IPS-NIHi7 (cell line): ENCODE results near the gene FABP7.

ENCODE experiments used
- DNase-seq: peaks from one replicate; pipeline ENCODE4 v3.0.0; 2012; ENCODE audit warnings: mixed read lengths; ENCODE audit errors: extremely low spot score

FABP7 gene

DNA sequence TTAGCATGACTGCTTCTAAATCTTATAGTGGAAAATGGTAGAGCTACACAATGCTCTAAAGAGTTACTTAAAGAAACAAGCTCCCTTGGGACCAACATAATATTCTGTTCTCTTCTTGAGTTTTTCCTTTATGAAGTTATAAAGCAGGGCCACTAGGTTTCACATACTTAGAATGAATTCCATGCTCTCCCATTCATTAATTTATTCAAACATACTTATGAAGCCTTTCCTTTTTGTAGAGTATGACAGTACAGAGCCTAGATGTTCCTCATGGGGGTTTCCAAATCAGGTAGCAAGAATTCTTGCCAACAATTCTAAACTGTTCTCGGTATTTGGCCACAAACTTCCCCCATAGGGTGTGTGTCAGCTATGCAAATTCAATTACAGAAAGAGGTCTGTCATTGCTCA lies 20.6 kb upstream of the FABP7 start:
- no peak for DNase-seq

DNA sequence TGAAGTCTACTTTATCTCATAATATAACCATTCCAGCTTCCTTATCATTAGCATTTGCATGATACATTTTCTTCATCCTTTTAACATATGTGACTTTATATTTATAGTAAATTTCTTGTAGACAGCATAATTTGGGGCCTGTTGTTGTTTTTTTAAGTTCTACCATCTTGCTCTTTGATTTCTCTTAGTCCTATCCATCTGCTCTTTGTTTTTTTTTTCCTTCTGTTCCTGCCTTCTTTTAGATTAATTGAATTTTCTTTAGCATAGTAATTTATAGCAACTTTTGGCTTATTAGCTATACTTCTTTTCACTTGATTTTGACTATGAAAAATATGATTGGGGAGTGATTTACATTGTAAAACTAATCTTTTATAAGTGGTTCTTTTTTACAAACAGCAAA lies 19.2 kb upstream of the FABP7 start:
- DNase-seq: no peak

DNA sequence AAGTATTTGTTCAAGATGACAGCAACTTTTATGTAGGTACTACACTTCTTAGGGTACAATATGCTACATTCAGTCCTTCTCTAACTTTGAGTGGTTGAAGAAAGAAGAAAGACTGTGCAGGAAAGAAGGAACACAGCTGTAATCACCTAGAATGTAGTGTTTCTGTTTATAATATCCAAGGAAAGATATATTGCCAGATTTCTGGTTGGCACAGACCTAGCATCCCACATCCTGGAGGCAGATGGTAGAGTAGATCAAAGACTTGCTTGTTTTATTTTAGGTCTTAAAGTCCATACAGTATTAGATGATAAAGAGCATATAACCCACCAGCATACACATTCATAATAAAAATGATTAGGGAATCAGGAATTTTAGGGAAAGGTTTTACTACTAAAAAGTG lies 13.3 kb upstream of the FABP7 start:
- DNase-seq: no peak

DNA sequence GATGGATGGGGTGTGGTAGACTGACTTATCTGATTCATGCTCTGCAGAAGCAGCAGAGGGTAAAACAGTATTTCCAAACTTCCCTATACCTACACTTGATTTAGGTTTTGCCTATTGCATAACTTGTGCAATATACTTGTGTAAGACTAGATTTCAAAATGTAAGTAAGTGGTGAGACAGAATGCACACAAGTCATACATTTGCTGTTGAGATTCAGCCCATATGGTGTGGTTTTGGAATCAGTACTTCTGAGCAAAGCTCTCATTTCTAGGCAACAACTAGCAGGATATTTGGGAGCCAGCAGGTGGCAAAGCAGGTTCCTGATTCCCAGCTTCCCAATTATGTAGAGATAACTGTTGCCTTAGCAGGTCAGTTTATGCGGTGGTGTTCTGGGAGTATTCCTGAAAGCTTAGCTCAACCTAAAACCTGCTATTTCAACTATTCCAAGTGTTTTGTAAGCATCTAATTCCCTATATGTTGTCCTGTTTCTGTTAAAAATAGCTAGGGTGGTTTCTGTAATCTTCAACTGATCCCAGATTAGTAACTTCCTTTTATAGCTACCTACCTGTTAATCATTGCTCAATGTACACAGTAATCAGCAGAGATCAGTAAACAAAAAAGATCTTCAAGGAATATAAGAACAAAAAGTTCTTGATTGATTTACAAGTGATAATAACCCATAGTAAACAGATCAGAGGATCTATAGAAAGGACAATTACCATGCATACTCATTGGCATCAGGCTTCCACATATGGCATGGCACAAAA lies 8.5 kb upstream of the FABP7 start:
- peak; percentile 25 for DNase-seq

DNA sequence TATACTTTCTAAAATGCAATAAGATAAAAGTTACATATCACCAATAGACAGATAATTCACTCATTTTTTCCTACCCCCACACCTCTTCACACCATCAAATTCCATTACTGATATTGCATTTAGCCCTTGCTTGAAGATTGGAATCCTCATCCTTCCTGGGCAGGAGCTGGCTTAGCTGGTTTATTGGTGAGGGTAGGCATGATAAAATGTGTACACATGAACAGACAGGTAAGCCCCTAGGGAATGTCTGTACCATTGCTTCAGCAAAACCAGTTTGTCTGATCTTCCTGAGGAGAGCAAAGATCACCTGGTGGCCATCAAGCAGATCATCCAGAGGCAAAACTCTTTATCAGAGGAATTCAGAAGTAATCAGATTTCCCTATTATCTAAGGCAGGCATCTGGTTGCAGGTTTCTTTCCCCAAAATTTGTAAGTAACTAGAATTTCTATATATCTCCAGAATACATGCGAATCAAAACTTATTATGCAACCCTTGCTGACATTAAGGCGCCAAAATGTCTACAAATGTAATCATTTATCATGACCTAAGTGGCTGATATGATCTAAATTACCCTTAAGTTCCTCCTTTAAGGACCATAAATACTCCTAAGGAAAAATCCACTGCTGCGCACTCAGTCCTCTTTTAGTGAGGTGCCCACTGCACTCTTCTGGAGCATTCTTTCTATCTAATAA lies 6.6 kb upstream of the FABP7 start:
- DNase-seq: no peak

DNA sequence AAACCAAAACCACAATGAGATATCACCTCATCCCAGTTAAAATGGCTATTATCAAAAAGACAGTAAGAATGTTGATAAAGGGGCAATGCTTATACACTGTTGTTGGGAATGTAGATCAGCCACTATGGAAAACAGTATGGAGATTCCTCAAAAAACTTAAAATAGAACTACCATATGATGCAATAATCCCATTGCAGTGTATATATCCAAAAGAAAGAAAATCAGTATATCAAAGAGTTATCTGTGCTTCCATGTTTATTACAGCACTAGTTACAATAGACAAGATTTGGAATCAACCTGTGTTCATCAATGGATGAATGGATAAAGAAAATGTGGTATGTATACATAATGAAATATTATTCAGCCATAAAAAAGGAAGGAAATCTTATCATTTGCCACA lies 3.5 kb upstream of the FABP7 start:
- DNase-seq: no peak

DNA sequence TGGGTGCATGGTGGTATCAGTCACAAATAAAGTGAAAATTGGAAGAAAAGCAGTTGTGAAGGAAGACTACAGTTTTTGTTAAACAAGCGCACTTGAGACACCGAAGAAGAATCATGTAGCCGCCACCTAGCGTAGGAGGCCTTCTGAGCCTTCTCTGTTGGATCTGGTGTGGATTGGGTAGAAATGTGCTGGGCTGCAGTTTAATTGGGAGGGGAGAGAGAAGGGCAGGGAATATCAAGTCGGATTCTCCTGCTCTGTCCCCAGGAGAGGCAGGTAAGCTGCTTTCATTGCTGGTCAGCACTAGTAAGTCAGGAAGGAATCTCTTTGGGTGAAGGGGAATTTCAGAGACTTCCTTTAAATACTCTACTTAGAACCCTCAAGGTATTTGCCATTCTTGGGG lies 1.2 kb upstream of the FABP7 start:
- DNase-seq: no peak

DNA sequence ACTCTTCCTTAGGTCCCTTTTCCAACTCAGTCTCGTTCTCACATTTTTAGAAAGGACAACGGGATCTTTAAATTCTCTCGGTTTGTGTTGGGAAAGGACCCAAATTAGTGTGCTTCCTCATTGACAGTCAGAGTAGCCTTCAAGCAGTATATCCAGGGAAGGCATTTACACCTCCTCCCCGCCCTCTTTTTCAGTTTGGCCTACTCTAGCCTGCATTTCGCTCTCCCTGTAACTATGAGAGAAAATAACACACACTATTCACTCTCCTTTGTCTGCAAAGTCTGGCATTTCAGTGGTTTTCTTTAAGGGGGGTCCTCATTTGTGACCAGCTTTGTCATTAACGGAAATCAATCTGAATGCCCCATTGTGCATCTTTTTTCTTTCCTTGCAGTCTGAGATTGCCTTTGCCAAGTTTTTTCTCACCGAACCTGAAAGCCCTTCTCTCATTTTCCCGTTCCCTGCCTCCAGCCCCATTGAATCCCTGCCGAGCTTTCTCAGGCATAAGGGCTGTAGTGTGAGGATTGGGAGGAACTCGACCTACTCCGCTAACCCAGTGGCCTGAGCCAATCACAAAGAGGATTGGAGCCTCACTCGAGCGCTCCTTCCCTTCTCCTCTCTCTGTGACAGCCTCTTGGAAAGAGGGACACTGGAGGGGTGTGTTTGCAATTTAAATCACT lies 393 bp upstream of the FABP7 start:
- peak; percentile 77 for DNase-seq

DNA sequence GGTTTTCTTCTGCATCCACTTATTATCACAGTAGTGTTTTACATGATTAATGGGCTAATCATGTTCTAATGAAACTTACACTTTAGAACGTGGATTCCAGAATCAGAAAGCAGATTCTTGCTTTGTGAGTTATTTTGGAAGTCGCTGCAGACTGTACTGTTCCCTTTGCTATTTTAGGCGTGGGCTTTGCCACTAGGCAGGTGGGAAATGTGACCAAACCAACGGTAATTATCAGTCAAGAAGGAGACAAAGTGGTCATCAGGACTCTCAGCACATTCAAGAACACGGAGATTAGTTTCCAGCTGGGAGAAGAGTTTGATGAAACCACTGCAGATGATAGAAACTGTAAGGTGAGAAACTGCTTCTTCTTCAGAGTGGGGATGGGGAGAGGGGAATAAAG lies 598 bp downstream of the FABP7 start:
- no peak for DNase-seq

DNA sequence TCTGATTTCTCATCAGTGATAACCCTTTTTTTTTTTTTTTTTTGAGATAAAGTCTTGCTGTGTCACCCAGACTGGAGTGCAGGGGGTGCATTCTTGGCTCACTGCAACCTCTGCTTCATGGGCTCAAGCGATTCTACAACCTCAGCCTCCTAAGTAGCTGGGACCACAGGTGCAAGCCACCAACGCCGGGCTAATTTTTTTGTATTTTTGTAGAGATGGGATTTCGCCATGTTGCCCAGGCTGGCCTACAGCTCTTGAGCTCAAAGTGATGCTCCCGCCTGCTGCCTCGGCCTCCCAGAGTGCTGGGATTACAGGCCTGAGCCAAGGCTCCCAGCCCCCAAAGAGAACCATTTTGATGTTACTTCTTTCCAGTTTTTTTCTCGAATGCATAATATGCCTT lies 2.2 kb downstream of the FABP7 start:
- no peak for DNase-seq

DNA sequence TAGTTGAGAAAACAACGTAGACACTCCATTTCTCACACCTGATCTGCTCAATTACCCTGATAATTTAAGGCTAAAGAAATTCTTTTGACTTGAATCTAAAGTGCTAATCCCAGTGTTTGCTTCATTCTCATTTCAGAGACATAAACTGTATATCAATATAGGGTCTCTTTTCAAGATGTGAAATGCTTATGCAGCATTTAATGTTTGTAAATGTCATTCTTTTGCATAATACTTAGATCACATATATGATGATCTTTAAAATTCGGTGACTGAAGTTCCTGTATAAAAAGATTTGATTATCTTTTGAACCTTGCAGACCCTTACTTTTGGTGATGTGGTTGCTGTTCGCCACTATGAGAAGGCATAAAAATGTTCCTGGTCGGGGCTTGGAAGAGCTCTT lies 3.9 kb downstream of the FABP7 start:
- DNase-seq: no peak

DNA sequence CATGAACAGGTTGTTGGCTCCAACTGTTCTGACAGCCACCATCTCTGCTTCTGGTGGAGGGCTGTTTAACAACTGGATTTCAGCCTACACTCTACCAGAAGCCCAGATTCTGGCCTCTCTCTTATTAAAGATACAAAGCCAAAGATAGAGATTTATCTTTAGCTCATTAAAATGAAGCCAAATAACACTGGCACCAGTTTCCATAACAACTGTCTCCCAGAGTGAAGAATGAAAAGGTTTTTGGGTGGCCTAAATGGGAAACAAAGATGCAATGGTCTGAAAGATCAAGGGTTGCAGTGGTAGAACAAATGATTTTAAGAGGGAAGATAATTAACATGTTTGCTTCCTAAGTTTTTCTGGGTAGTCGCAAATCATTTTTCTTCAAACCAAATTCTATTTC lies 6.4 kb downstream of the FABP7 start:
- DNase-seq: no peak

DNA sequence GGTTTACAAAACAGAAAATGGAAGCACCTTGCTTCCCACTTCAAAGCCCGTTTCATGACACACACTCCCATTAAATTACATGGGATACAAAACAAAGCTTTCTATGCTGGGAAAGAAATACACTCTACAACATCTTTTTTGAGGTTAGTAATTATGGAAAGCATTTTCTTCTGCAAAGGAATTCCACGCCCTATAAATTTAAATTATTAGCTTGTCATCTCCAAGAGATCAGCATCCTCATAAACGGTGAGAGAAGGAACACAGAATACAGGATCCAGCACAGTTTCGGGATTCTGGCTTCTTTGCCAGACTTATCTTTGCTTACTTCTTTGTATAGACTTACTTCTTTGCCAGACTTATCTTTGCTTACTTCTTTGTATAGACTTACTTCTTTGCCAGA lies 8.2 kb downstream of the FABP7 start:
- no peak for DNase-seq

DNA sequence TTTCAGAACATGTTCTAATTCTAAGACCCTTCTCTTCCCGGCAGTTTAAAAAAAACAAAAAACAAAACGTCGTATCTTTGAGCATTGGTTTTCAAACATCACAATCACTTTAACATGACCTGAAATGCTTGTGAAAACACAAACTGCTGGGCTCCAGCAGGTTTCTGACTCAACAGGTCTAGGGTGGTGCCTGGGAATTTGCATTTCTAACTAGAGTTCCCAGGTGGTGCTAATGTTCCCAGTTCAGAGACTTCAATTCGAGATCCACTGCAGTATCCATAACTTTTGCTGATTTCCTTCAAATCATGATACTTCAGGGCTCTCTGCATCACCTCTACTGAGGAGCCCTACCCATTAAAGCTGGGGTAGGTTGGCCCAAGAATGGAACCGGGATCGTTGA lies 8.7 kb downstream of the FABP7 start:
- DNase-seq: no peak

DNA sequence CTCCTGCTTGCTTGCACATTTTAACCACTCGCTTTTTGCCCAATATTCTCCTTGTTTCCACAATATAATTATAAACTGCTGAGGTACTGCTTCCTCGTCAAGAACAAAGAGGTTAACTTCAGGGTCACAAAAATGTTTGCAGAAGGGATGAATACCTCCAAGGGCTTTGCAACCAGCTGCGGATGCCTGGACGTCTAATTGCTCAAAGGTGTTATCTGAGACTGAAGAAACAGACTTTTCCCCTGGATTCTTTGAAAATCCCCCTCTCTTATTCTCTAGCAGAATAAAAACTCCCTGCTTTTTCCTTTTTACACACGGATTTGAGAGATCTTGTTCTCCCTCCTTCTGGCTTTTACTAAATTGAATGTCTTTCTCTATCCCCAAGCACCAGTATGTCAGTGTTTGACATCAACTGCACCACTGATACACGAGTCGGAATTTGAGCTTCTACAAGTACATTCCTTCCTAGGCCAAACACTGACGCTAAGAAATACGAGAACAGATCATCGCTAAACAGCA lies 9.2 kb downstream of the FABP7 start:
- no peak for DNase-seq

DNA sequence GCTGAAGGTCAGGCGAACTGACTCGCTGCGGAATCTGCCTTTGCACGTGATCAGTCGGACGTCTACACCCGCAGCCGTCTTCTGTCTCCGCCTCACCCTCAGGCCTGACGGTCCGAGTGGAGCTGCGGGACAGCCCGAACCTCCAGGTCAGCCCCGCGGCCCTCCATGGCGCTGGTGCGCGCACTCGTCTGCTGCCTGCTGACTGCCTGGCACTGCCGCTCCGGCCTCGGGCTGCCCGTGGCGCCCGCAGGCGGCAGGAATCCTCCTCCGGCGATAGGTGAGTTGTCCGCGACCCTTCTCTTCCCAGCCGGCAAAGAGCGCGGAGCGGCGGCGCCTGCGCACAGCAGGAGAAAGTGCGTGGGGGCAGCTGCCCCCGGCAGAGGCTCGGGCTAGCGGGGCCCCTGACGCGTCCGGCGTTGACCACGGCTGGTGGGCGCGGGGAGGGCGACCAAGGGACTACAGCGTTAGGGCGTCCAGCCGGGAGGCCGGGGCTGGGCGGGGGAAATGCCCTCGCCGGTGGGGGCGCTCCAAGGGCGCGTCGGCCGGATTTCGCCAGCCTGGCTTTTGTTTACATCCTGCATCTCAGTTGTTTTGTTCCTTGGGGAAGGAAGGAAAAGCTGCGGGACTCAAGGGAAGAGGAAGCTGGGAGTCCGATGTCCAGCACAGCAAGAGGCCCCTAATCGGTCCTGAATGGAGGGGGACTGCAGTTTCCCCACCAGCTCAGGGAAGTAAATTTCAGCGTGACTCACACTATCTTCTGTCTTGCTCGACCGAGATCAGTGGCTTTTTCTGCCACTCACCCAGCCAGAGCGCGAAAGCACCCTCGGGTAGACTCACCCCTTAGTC lies 9.9 kb downstream of the FABP7 start, which contains the start of gene SMPDL3A:
Gene SMPDL3A, plus strand, starts transcription at position 77 of the 846 bp plus-strand sequence. Its CDS starts 89 bp downstream, at position 166.
- DNase-seq: peak; percentile 78

DNA sequence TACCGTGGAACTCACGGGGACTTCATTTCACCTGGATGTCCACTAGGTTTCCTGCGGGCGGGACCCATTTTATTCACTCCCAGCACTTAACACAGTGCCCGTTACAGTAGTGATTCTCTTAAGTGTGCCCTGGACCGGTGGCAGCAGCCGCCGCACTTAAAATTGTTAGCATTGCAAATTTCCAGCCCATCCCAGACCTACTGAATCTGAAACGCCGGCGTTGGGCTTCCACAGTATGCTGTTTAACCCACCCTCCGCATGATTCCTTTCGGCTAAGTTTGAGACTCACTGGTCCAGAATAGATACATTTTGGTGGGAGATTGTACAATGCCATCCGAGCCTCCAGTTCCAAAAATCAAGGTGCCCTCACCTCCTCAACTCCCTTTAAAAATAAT lies 10.5 kb downstream of the FABP7 start:
- DNase-seq: no peak

DNA sequence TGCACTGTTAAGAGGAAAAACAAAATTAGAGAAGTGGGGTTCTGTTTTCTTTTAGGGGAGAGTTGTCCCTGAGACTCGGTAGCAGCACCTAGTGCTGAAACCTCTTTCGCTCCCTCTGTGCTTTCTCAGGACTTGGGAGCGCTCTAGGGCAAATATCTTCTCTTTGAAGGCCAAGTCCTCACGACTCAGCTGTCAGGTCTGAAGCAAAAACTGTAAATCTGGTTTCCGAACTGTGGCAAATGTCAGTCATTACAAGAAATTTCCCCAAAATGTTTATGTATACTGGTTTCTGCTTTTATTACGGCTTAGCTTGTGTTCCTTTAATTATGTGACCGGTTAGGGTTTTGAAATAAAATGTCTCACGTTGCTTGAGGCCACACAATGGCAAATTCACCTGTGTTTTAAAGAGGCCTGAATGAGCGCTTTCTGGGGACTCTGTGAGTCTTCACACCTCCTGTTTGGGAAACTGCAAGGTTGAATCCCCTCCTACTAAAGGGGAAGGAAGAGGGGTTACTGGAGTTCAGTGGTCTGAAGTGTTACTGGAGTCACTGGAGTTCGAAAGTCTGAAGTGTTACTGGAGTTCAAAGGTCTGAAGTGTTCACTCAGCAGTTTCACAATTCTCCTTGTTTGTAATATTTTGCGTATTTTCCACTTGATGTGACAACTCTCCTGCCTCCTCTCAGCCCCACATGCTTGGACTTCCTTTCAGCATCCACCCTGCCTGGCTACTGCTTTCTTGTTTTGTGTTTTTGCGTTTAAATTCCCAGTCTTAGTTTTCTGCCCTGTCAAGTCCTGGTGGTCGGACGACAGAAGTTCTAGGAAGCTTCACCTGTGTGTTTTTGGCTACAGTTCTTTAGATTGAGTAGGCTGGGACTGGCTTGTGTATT lies 11.2 kb downstream of the FABP7 start:
- DNase-seq: no peak

DNA sequence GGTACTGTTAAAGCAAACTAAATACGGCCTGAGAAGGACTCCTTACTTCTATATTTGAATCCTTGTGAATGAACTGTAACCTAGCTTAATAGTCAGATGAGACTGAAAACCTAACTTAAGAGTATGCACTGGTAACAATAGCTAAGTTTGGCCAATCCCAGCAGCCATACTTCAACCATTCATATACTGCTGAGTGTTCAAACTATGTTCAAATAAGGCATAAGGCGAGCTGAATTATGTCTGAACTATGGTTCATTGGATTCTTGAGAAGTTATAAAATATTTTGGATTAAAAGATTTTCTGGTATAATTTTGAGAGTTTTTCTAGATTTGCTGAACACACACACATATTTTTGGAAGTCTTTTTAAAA lies 11.8 kb downstream of the FABP7 start:
- DNase-seq: no peak

DNA sequence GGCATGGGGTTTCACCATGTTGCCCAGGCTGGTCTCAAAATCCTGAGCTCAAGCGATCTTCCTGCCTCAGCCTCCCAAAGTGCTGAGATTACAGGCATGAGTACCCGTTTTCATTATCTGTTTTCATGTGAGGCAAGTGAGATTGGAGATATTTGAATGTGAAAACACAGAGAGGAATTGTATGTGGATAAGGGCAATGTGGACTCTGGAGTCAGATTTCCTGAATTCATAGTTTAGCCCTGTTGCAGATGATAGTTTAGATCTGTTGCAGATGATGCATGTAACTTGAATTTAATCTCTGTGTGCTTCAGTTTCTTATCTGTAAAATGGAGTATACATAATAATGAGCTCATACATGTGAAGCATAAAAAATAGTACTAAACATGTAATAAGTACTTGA lies 13.2 kb downstream of the FABP7 start:
- no peak for DNase-seq

DNA sequence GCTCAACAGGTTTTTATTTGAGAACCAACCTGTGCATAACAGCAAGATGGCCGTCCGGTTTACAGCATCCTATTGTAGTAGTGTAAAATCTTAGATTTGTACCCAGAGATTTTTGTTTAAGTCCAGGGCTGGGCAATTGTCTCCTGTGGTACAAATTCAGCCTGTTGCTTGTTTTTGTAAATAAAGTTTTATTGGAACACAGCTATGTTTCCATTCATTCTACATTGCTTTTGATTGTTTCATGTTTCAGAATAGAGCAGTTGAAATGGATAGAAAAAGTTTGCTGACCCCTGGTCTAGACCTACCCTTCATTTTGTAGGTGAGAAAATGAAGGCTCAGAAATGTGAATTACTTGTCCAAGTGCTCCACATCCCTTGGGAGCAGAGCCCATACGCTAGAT lies 18.0 kb downstream of the FABP7 start:
- DNase-seq: no peak
